GM19468 (cell line): ENCODE data around the gene WDR54.
"Not testable (repeated sequence)": the region's sequence is repeated elsewhere in the genome, so short reads cannot be mapped to it uniquely, and the experiment has no call there.

Source experiments
- ATAC-seq: cut with Tn5 transposase; IDR thresholded peaks from one replicate; pipeline ENCODE4 v1.9.1; 2021; ENCODE audit warnings: mild to moderate bottlenecking, moderate library complexity, moderate number of reproducible peaks; ENCODE audit not compliant: unreplicated experiment; ENCODE audit errors: extremely low read depth

The WDR54 gene

DNA sequence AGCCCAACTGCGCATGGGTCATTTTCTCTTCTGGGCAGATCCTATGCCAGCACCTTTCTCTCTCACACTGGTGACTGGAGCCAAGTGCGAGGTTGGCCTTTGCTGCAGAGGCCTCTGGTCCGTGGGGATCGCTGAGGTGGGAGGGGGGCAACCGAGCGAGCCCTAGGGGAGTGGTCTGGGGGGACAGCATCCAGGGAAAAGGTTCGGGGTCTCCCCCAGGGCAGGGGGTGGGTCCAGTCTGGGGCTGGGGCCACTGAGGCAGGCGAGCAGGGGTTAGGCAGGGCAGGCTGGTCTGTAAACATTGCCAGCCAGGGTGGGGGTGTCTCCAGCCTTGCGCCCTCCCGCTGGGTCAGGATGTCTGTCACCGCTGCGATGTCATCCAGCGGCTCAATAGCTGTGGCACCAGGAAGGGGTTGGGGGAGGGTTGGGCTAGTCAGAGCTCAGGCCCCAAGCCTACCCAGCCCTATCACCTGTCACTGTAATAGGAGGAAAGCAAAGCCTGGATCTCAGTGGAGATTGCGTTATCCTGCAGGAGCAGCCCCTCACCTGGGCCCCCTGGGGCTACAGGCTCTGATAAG is 4.7 kb downstream of the WDR54 start:
- no peak for ATAC-seq

DNA sequence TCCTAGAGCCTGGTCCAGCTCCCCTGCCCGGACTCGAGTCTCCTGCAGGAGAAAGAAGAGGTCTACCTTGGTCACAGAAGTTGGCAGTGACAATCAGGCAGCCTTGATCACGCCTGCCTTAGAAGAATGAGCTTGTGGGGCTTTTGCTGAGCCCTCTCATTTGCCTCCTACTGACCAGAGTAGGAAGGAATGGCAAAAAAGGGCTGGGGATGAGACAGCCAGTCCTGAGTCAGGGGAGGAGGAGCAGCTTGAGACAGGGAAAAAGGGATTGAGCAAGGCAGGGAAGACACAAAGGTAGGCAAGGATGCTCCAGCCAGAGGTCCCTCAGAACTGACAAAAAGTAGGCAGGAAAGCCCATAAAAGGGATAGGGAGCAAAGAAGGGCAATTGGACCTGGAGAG is 6.0 kb downstream of the WDR54 start:
- ATAC-seq: no peak

DNA sequence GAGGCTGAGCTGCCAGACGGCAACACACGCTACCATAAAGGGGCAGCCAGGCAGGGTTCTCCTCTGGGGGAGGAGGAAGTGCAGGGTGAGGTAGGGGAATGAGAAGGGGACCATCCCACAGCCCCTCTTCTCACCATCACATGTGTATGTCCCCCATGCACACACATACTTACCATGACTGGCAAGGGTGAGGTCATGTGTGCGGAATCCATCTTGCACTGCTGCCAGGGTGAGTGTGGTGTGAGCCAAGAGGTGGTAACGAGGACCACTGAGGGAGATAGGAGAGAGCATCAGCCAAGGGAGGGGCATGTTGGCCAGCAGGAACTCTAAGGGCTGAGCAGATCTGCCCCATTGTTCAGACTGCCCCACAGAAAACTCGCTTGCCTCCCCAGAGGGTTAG is 7.1 kb downstream of the WDR54 start:
- no peak for ATAC-seq

DNA sequence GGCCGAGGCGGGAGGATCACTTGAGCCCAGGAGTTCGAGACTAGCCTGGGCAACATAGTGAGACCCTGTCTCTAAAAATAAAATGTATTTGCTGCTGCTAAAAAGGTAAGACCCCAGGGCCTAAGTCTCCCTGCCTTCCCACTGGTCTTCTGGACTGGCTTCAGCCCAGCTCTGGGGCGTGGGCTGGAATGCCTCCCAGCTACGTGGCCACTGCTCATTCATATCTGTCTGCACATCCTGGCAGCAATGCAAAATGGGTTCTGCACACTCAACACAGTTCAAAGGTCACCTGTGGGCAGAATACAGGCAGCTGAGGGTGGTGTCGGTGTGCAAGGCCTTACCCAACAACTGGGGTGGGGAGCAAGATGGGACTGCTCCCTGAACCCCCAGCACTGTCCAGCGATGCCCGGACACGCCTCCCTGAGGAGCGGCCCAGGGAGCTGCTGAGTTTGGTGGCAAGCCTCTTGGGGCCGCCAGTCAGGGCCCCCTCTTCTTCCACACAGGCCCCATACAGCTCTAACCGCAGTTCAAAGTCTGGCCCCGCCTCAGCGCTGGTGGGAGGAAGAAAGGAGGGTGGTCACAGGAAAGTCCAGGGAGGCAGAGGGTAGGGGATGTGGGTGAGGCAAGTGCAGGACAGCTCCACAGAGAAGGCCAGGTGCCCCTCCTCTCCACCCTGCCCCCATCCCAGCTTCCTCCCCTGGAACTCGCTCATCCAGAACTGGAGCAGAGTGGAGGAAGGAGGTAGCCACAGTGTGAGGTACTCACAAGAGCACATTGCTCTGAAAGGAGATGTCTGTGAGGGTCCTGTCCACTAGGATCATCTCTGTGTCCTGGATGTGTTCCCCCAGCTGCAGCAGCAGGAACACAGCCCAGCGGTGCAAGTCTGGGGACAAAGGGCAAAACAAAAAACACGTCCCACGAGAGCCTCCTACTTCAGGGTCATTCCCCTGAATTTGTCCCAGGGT is 8.2 kb downstream of the WDR54 start:
- ATAC-seq: no peak

DNA sequence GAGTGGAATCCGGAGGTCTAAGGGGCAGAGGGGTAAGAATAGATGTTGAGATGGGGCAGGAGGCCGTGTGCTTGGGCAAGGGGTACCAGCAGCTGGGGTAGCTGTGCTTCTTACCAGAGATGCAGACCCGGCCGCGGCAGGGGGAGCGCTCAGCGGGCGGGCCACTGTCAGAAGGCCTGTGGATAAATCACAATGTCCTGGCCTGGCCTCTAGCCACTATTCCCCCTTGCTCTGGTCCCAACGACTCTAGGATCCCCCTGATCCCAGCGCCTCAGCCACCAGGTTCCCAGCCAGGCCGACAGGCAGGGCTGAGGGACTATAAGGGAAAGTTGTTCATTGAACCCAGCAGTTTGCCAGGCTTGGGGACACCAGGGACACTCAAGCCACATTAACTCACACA is 9.0 kb downstream of the WDR54 start:
- no peak for ATAC-seq

DNA sequence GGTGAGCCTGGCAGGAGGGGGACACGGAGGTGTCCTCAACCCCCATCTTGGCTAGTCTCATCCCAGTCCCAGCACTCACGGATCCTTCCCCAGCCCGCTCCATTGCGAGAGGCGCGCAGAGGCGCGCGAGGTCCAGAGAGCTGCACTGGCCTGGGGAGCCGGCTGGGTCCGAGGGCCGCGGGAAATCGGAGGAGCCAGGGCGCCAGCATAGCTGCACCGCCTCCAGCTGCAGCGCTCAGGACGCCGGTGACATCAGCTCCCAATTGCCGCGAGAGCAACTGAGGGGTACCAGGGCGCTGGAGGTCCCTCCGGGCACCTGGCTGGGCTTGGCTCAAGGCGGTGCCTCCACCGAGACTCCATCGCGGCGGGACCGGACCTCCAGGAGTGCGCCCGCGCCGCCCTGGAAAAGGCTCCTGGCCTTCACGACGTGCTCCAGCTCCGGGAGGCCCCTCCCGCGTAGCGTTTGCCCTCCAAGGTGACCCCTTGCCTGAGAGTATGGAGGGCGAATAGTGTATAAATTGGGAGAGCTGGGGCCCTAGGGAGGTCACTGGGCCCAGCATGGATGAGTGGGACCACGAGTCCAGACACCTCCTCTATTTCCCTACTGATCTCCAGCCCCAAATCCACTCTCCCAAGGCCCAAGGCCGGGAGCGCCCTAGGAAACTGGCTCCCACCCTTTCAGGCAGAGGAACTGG is 14.7 kb downstream of the WDR54 start:
- ATAC-seq: no peak

DNA sequence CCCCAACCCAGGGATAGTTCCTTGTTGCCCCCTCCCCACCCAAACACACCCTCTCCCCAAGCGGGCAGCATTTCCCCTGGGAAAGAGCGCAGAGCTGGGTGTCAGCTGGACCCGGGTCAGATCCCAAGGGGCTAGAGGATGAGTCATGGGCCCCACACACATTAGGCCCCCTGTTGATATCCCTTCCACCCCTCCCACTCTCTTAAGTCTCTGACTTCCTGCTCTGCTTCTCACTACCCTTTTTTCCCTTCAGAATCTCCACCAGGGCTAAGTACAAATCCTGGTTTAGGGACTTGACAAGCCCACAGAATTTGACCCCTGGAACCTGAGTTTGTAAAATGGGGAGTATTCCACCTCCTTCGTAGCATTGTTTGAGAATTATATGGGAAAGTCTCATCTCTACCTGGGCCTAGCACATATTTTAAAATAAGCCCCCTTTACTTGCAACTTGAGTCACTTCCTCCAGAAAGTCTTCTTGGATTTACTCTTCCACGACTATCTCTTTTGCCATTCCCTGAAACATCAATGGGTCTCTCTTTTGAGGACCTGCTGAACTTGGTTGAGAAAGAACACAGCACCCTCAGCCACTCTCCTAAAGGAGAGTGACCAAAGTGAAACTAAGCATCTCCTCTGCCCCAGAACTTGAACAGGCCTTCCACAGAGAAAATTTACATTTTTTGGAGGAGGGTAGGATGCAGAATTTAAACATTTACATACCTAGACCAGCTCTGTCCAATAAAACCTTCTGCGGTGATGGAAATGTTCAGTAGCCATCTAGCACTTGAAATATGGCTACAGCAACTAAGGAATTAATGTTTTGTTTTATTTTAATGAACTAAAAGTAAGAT is 15.5 kb downstream of the WDR54 start:
- ATAC-seq: no peak

- no peak for ATAC-seq
Measured at GRCh38 chr2:74438248-74438647, 16.7 kb downstream of the WDR54 start.

GRCh38 chr2:74439373-74439772 is 17.8 kb downstream of the WDR54 start:
- ATAC-seq: no peak

DNA sequence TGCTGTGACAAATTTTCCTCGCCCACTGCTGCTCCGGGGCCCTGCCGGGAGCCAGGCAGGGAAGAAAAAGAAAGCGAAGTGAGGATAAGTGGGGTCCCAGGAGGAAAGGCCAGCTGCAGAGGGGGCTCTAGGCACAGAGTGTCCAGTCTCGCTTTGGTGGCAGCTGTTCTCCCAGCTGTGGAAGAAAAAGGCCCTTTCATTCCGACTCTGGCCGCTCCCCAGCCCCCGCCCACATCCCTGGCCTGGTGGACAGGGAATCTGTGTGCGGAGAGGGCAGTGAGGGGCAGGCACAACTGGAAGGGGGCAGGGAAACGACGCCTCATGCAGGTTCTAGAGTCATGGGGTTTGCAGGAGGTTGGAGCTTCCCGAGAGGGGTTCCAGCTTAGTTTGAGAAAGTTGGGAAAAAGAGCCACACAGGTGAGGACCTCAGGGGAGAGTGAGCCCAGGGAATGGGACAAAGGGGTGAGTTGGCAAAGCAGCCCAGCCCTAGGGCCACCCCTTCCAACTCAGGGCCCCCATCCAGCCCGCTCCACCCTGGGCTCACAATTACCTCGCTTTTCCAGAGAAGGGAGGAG is 18.4 kb downstream of the WDR54 start:
- ATAC-seq: no peak

DNA sequence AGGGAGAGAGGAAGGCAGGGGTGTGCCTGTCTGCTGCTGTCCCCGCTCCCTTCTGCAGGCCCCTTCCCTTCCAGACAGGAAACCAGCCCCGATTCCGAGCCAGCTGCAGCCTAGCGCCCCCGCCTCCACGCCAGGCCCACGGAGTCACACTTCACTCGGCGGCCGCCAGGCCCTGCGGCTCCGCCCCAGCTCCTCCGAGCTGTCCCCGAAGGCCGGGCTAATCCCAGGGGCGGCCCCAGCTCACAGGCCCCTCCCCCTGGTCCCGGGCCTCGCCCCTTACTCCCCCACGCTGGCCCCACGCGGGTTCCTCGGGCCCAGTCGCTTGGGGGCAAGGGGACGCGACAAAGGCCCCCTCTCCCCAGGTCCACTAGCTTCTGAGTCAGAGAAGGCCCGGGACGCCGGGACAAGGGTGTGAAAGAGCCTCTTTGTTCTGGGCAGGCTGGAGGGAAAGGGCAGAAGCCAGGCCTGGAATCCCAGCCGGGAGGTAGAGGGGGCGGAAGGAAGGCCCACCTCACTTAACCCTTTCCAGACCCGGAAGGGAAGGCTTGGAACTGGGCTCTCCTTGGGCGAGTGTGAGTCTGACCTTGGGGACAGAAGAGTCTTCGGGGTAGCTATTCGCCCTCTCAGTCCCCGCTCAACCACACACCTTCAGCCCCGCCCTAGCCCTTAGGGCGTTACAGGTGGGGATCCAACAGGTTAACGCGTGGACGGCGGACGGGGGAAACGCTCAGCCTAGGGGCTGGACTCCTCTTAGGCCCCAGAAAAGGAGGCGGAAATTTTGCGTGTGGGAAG is 19.0 kb downstream of the WDR54 start:
- peak; percentile 76 for ATAC-seq

GRCh38 chr2:74441170-74441689 is 19.7 kb downstream of the WDR54 start:
- no peak for ATAC-seq

- ATAC-seq: no peak
Measured at GRCh38 chr2:74441690-74442482, 20.4 kb downstream of the WDR54 start, which contains the start of gene RTKN. Gene RTKN (minus strand): TSS chr2:74441937. CDS start chr2:74441816, 121 bp downstream.

DNA sequence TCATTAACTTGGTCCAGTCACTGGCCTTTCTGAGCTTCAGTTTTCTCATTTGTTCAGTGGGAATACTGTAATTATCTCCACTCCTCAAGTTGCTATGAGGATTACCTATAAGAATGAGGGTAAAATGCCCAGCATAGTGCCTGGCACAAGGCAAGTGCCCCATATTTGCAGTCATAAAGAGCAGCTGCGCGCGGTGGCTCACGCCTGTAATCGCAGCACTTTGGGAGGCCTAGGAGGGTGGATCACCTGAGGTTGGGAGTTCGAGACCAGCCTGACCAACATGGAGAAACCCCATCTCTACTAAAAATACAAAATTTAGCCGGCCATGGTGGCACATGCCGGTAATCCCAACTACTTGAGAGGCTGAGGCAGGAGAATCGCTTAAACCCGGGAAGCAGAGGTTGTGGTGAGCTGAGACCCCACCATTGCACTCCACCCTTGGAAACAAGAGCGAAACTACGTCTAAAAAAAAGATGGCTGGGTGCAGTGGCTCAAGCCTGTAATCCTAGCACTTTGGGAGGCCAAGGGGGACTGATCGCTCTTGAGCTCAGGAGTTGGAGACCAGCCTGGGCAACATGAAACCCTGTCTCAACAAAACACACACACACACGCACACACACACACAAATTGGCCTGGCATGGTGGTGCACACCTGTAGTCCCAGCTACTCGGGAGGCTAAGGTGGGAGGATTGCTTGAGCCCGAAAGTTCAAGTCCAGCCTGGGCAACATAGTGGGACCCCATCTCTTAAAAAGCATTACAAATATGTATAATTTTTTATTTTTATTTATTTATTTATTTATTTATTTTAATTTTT is 21.2 kb downstream of the WDR54 start:
- not testable (repeated sequence) for ATAC-seq

DNA sequence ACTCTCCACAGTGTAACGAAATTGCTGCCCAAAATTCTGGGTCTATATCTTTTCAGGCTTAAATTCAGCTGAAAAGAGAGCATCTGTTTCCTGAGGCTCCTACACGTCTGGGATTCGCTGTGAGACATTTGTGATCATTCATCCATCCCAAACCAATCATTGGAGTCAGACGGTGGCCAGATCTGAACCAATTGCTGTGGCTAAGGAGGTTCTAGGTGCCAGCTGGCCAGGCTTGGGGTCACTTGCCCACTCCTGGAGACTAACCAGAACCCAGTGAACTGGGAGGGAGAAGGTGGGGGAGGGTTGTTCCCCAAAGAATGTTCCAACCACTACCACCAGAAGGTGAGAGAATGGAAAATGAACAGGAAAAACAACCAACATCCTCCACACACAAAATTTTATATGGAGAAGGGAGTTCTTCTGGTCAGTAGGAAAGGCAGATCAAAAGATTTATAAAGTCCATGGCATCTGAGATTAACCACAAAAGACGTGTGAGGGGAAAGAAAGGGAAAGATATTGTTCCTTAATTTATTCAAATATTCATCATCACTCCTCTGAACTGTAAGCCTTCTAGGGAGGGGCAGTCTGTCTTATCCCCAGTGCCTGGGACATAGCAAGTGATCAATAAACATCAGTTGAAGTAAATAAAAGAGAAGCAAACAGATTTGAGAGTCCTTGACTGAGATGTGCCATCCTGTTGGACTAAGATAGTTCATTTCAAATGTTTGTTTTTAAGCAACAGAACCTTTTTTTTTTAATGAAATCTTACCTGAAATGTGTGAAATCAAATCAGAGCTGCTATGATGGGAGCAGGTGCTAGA is 23.2 kb downstream of the WDR54 start:
- no peak for ATAC-seq

DNA sequence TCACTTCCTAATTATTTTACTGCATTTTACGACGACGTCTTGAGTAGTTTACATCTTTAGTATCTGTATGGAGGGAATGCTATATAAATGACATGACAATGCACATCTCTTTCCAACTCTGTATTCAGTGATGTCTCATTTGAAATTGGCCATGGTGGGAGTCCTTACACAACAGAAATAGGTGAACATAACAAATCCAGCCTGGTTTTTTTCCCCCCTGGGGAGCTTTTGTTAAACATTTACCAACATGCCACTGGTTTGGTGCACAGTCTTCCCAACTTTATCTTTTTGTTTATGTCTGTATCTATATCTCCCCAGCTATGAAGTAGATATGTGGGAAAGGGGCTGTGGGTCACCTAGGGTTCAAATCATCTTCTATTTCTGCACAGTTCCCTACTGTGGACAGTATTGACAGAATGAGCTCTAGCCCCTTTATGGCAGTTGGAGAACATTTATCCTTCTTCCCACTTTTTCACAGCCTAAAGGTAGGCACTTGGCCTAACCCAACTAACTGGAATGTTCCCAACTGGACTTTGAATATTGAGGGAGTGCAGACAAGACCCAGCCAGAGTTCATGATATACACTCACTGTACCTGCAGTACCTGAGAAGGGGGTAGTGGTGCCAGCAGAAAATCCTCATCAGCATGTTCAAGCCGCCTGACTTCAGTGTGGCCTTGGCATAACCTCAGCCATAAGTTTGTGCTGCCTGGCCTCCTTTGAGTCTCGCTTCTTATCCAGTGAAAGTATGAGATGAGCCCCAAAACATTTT is 25.9 kb downstream of the WDR54 start:
- no peak for ATAC-seq
